ENCODE data around the gene MAFG. TPM values are rescaled to one million over a fixed set of nuclear protein-coding genes. Genes with fewer than 3 reads are reported as not detected.

Gene MAFG
- total RNA-seq, 1 donor from 2014 or later, result 8.1 TPM

- Histone ChIP-seq H3K9ac (no peak overlapping the region), H3K79me2 (ENCODE audit: low read depth) (no peaks in the 10 kb centered on the region), H3K4me2 (no peak overlapping the region), H4K20me1 (ENCODE audit: low read depth) (no peaks in the 10 kb centered on the region), H3K27ac (no peak overlapping the region), H3K4me3 (no peak overlapping the region), H3K36me3 (no peaks in the 10 kb centered on the region), H3K4me1 (peaks cover 8% of the 10 kb centered on the region), H2AFZ (replicated peaks) (no peak overlapping the region), H3K27me3 (peaks cover 4% of the 10 kb centered on the region), H3K9me3 (ENCODE audit: low read depth) (no peaks in the 10 kb centered on the region), H3F3A (ENCODE audit: low read depth) (peaks cover 11% of the 10 kb centered on the region)
- no peaks in the 10 kb centered on the region for H3K9me3 Mint-ChIP-seq
- DNase-seq (ENCODE audit: low spot score), result no peak
- H3K27me3 Mint-ChIP-seq (ENCODE audit: insufficient read depth, low read depth), result peaks cover 3% of the 10 kb centered on the region
- H3K4me1 Mint-ChIP-seq, result peaks cover 6% of the 10 kb centered on the region
- no peaks in the 10 kb centered on the region for H3K36me3 Mint-ChIP-seq
- no peak for TF ChIP-seq EZH2 (IDR thresholded peaks at IDR 0.05)
- no peak for TF ChIP-seq CTCF (IDR thresholded peaks at IDR 0.05)
- no peak for TF ChIP-seq EZH2phosphoT487 (IDR thresholded peaks at IDR 0.05)
- H3K27ac Mint-ChIP-seq, result no peak overlapping the region
- H3K4me3 Mint-ChIP-seq, result no peak overlapping the region
Measured at GRCh38 chr17:81948635-81949378, 21.3 kb upstream of the MAFG start.

- Histone ChIP-seq H3K79me2 (ENCODE audit: low read depth) (no peaks in the 10 kb centered on the region), H3K9ac (no peak within 1 kb of the TSS), H4K20me1 (ENCODE audit: low read depth) (no peaks in the 10 kb centered on the region), H3K9me3 (ENCODE audit: low read depth) (no peaks in the 10 kb centered on the region), H2AFZ (replicated peaks) (no peak within 1 kb of the TSS), H3K27ac (no peak within 1 kb of the TSS), H3K4me1 (peaks cover 12% of the 10 kb centered on the region), H3K27me3 (peaks cover 12% of the 10 kb centered on the region), H3K4me3 (no peak within 1 kb of the TSS), H3K36me3 (no peaks in the 10 kb centered on the region), H3F3A (ENCODE audit: low read depth) (peaks cover 14% of the 10 kb centered on the region), H3K4me2 (no peak within 1 kb of the TSS)
- H3K36me3 Mint-ChIP-seq, result no peaks in the 10 kb centered on the region
- H3K4me1 Mint-ChIP-seq, result peaks cover 6% of the 10 kb centered on the region
- DNase-seq (ENCODE audit: low spot score), result no peak
- no peak within 1 kb of the TSS for H3K27ac Mint-ChIP-seq
- TF ChIP-seq EZH2phosphoT487 (IDR thresholded peaks at IDR 0.05) (no peak), EZH2 (IDR thresholded peaks at IDR 0.05) (no peak), CTCF (IDR thresholded peaks at IDR 0.05) (no peak)
- no peaks in the 10 kb centered on the region for H3K9me3 Mint-ChIP-seq
- H3K27me3 Mint-ChIP-seq (ENCODE audit: insufficient read depth, low read depth), result peaks cover 3% of the 10 kb centered on the region
- H3K4me3 Mint-ChIP-seq, result peak within 1 kb of the TSS; percentile 27
Measured at GRCh38 chr17:81947189-81947588, 19.7 kb upstream of the MAFG start, which contains the start of gene MYADML2. TSS of gene MYADML2 (minus strand) at chr17:81947233. CDS start at chr17:81941741, 5,492 bp downstream.

GRCh38 chr17:81944858-81945257 is 17.3 kb upstream of the MAFG start:
- H2AFZ ChIP-seq (replicated peaks), result peak overlapping the region; percentile 52
- no peak overlapping the region for H3K4me3 Mint-ChIP-seq
- no peaks in the 10 kb centered on the region for H3K9me3 ChIP-seq (ENCODE audit: low read depth)
- no peaks in the 10 kb centered on the region for H3K27me3 Mint-ChIP-seq (ENCODE audit: insufficient read depth, low read depth)
- H3K36me3 ChIP-seq, result no peaks in the 10 kb centered on the region
- no peak overlapping the region for H3K27ac Mint-ChIP-seq
- peaks cover 4% of the 10 kb centered on the region for H3K4me1 Mint-ChIP-seq
- H3K27ac ChIP-seq, result no peak overlapping the region
- no peak overlapping the region for H3K4me3 ChIP-seq
- H4K20me1 ChIP-seq (ENCODE audit: low read depth), result no peaks in the 10 kb centered on the region
- no peaks in the 10 kb centered on the region for H3K9me3 Mint-ChIP-seq
- TF ChIP-seq EZH2 (IDR thresholded peaks at IDR 0.05) (no peak), CTCF (IDR thresholded peaks at IDR 0.05) (no peak), EZH2phosphoT487 (IDR thresholded peaks at IDR 0.05) (no peak)
- no peak for DNase-seq (ENCODE audit: low spot score)
- peaks cover 18% of the 10 kb centered on the region for H3K27me3 ChIP-seq
- no peaks in the 10 kb centered on the region for H3K36me3 Mint-ChIP-seq
- H3F3A ChIP-seq (ENCODE audit: low read depth), result peaks cover 14% of the 10 kb centered on the region
- no peaks in the 10 kb centered on the region for H3K79me2 ChIP-seq (ENCODE audit: low read depth)
- peaks cover 21% of the 10 kb centered on the region for H3K4me1 ChIP-seq
- H3K4me2 ChIP-seq, result peak overlapping the region; percentile 62
- no peak overlapping the region for H3K9ac ChIP-seq
